Neutrophil (primary cell): ENCODE results near the gene GMEB2.

Experiments used
- H3K27ac ChIP-seq: fragments of 200-600 bp; sonication (generic); 2 replicates; pipeline ENCODE4 v1.5.1; 2016; ENCODE audit warnings: mild to moderate bottlenecking, moderate library complexity
- H3K27me3 ChIP-seq: fragments of 200-600 bp; sonication (generic); 2 replicates; pipeline ENCODE4 v1.6.0; 2016; ENCODE audit warnings: mild to moderate bottlenecking
- H3K36me3 ChIP-seq: fragments of 200-600 bp; sonication (generic); 2 replicates; pipeline ENCODE4 v1.5.1; 2017
- H3K4me1 ChIP-seq, 2 experiments: fragments of 200-600 bp in 1 of 2; sonication (generic) in 1 of 2; 1 replicate in 1 of 2; 2 replicates in 1 of 2; pipeline versions ENCODE4 v1.5.1 to v1.6.1; 2013 to 2016; ENCODE audit warnings: low read depth in 1 of 2, low read length in 1 of 2, mild to moderate bottlenecking in 1 of 2, moderate library complexity in 1 of 2; ENCODE audit not compliant: control insufficient read depth in 1 of 2, insufficient read depth in 1 of 2
- H3K4me3 ChIP-seq, 2 experiments: fragments of 200-600 bp in 1 of 2; sonication (generic) in 1 of 2; 1 replicate in 1 of 2; 2 replicates in 1 of 2; pipeline ENCODE4 v1.5.1; 2013 to 2016; ENCODE audit warnings: low read depth in 1 of 2, low read length in 1 of 2, mild to moderate bottlenecking in 1 of 2, moderate library complexity in 1 of 2
- H3K9me3 ChIP-seq: fragments of 200-600 bp; sonication (generic); 2 replicates; pipeline ENCODE4 v1.5.1; 2016
- TF ChIP-seq, protein P1 (sequence below): fragments of 200-600 bp; sonication (generic); IDR thresholded peaks from 2 replicates; pipeline ENCODE4 v1.5.1; 2016; ENCODE audit warnings: antibody characterized with exemption

Gene GMEB2

GRCh38 chr20:63658749-63659187 lies 31.9 kb upstream of the GMEB2 start:
- TF ChIP-seq, protein P1, sequence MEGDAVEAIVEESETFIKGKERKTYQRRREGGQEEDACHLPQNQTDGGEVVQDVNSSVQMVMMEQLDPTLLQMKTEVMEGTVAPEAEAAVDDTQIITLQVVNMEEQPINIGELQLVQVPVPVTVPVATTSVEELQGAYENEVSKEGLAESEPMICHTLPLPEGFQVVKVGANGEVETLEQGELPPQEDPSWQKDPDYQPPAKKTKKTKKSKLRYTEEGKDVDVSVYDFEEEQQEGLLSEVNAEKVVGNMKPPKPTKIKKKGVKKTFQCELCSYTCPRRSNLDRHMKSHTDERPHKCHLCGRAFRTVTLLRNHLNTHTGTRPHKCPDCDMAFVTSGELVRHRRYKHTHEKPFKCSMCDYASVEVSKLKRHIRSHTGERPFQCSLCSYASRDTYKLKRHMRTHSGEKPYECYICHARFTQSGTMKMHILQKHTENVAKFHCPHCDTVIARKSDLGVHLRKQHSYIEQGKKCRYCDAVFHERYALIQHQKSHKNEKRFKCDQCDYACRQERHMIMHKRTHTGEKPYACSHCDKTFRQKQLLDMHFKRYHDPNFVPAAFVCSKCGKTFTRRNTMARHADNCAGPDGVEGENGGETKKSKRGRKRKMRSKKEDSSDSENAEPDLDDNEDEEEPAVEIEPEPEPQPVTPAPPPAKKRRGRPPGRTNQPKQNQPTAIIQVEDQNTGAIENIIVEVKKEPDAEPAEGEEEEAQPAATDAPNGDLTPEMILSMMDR, result no peak
- Histone ChIP-seq H3K36me3 (peaks cover 21% of the 10 kb centered on the region), H3K4me3 (peak overlapping the region; percentile 93 to 97), H3K4me1 (peaks cover 20 to 22% of the 10 kb centered on the region in 2 experiments), H3K27ac (peak overlapping the region; percentile 66), H3K27me3 (peaks cover 23% of the 10 kb centered on the region), H3K9me3 (no peaks in the 10 kb centered on the region)

DNA sequence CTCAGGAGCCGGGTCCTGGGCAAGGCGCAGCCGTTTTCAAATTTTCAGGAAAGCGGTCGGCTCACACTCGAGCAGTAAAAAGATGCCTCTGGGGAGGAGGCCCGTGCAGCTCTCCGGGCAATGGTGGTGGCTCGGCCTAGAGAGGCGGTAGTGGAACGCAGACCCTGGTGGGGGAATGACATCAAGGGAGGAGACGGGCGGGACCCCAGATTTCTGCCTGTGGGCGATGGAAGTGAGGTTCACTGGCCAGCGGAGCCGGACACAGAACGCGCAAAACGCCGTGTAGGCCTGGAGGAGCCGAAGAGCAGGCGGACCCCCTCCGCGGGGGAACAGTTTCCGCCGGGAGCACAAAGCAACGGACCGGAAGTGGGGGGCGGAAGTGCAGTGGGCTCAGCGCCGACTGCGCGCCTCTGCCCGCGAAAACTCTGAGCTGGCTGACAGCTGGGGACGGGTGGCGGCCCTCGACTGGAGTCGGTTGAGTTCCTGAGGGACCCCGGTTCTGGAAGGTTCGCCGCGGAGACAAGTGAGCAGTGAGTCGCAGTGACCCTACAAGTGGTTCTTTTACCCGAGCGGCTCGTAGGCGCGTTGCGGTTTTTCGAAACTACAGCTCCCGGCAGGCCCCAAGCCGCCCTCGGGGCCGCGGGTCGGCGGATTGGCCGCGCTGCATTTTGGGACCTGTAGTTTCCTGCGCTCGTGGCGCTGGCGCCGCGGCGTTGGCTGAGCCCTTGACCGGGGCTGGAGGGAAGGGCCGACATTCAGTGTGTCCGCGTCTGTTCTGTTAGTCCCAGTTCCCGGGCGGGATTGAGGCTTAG lies 31.2 kb upstream of the GMEB2 start, which contains the start of gene RTEL1:
RTEL1 (plus strand) TSS at position 376 of the 812 bp plus-strand sequence. CDS start 1,091 bp downstream, outside the sequence.
- peaks cover 29% of the 10 kb centered on the region for H3K27me3 ChIP-seq
- TF ChIP-seq, protein P1, result peak; percentile 43
- peaks cover 17% of the 10 kb centered on the region for H3K36me3 ChIP-seq
- H3K4me3 ChIP-seq, result peak within 1 kb of the TSS; percentile 93 to 97
- no peaks in the 10 kb centered on the region for H3K9me3 ChIP-seq
- peaks cover 23 to 26% of the 10 kb centered on the region in 2 experiments for H3K4me1 ChIP-seq
- H3K27ac ChIP-seq, result peak within 1 kb of the TSS; percentile 66

DNA sequence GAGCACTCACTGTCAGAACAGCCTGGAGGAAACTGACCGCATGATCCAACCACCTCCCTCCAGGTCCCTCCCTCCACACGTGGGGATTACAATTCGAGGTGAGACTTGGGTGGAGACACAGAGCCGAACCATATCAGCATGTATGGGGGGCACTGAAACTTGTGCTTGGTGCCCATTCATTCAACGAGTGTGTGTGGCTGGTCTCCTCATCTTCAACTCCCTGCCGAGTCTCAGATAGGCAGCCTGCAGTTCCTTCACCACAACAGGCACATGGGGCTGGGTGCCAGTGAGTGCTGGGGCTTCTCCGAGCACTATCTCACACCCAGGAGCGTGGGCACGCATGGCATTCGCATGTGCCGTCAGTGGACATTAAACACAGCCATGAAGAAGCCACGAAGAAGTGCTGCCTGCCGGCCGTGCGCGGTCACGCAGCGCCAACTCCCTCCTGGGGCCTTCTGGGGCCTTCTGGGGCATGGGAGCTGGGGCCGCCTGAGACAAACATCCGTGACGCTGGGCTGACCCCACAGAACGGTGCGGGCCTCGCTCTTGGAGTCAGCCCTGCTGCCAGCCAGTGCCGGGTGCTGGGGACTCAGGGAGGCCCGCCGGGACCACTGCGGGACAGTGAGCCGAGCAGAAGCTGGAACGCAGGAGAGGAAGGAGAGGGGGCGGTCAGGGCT lies 30.5 kb upstream of the GMEB2 start:
- H3K4me3 ChIP-seq, result peak overlapping the region; percentile 93 to 97
- peak overlapping the region; percentile 66 for H3K27ac ChIP-seq
- H3K9me3 ChIP-seq, result no peaks in the 10 kb centered on the region
- TF ChIP-seq, protein P1, result no peak
- peaks cover 25 to 34% of the 10 kb centered on the region in 2 experiments for H3K4me1 ChIP-seq
- H3K36me3 ChIP-seq, result peaks cover 10% of the 10 kb centered on the region
- H3K27me3 ChIP-seq, result peaks cover 36% of the 10 kb centered on the region

DNA sequence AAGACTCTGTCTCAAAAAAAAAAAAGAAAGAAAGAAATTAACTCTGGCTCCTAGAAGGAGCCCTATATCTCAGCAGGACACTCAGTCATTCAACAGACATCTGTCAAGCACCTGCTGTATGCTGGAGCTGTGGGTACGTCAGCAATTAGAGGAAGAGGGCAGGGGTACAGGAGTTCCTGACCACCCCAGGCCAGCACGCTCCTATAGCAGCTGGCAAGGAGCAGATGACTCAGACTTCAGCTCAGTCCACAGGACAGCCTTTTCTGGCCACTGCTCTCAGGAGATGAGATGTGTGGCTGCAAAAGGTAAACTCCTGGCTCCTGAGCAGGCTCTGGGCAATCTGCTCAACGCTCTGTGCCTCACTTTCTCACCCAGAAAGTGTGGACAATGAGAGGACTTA lies 29.6 kb upstream of the GMEB2 start:
- no peaks in the 10 kb centered on the region for H3K9me3 ChIP-seq
- peaks cover 26 to 39% of the 10 kb centered on the region in 2 experiments for H3K4me1 ChIP-seq
- peaks cover under 1% of the 10 kb centered on the region for H3K36me3 ChIP-seq
- no peak overlapping the region for H3K27ac ChIP-seq
- H3K4me3 ChIP-seq, result no peak overlapping the region
- TF ChIP-seq, protein P1, result no peak
- peaks cover 46% of the 10 kb centered on the region for H3K27me3 ChIP-seq

GRCh38 chr20:63655249-63655648 lies 28.3 kb upstream of the GMEB2 start:
- Histone ChIP-seq H3K27ac (no peak overlapping the region), H3K9me3 (no peaks in the 10 kb centered on the region), H3K4me3 (no peak overlapping the region), H3K27me3 (peaks cover 56% of the 10 kb centered on the region), H3K4me1 (peaks cover 26 to 39% of the 10 kb centered on the region in 2 experiments), H3K36me3 (no peaks in the 10 kb centered on the region)
- TF ChIP-seq, protein P1, result no peak
